NT2/D1 (cell line): ENCODE data around the gene ABCA1.
"Not testable (repeated sequence)": the region's sequence is repeated elsewhere in the genome, so short reads cannot be mapped to it uniquely, and the experiment has no call there.

Source experiments
- DNase-seq: peaks from one replicate; pipeline ENCODE4 v3.0.0-alpha.2; 2011; ENCODE audit warnings: low read depth, low spot score
- H3K27me3 ChIP-seq: 2 replicates; pipeline ENCODE4 v1.6.0; 2011; ENCODE audit warnings: mild to moderate bottlenecking; ENCODE audit not compliant: insufficient read length, insufficient read depth
- H3K36me3 ChIP-seq: 2 replicates; pipeline ENCODE4 v1.6.1; 2011; ENCODE audit warnings: mild to moderate bottlenecking, low read length, mixed read lengths; ENCODE audit not compliant: insufficient read depth, insufficient read length
- H3K4me1 ChIP-seq: 2 replicates; pipeline ENCODE4 v1.5.1; 2011; ENCODE audit not compliant: insufficient read depth, insufficient read length
- H3K4me3 ChIP-seq: 2 replicates; pipeline ENCODE4 v1.5.1; 2011; ENCODE audit warnings: low read depth; ENCODE audit not compliant: insufficient read length
- H3K9ac ChIP-seq: 2 replicates; pipeline ENCODE4 v1.6.0; 2011; ENCODE audit warnings: low read depth; ENCODE audit not compliant: insufficient read length
- H3K9me3 ChIP-seq: 2 replicates; pipeline ENCODE4 v1.5.1; 2011; ENCODE audit warnings: mild to moderate bottlenecking, low read length; ENCODE audit not compliant: insufficient read depth
- SUZ12 ChIP-seq: IDR thresholded peaks from 2 replicates; pipeline ENCODE4 v1.6.1; 2011; ENCODE audit not compliant: insufficient read length, insufficient read depth; ENCODE audit errors: extremely low read depth
- YY1 ChIP-seq: IDR thresholded peaks from 2 replicates; pipeline ENCODE4 v1.6.1; 2011; ENCODE audit not compliant: insufficient read length, insufficient read depth
- ZNF274 ChIP-seq: IDR thresholded peaks from 2 replicates; pipeline ENCODE4 v1.6.1; 2011; ENCODE audit warnings: mild to moderate bottlenecking, low read depth, low read length

Gene ABCA1

GRCh38 chr9:104855807-104856206 is 72.1 kb downstream of the ABCA1 start:
- H3K36me3 ChIP-seq = no peaks in the 10 kb centered on the region
- H3K4me3 ChIP-seq = no peak overlapping the region
- H3K4me1 ChIP-seq = peaks cover 2% of the 10 kb centered on the region
- no peak overlapping the region for H3K9ac ChIP-seq
- H3K27me3 ChIP-seq = no peaks in the 10 kb centered on the region
- DNase-seq = no peak
- H3K9me3 ChIP-seq = no peaks in the 10 kb centered on the region
- TF ChIP-seq SUZ12 (no peak), ZNF274 (no peak), YY1 (no peak)

GRCh38 chr9:104855258-104855657 is 72.7 kb downstream of the ABCA1 start:
- not testable (repeated sequence) for H3K4me1 ChIP-seq, H3K27me3 ChIP-seq, H3K36me3 ChIP-seq, H3K4me3 ChIP-seq, DNase-seq, H3K9ac ChIP-seq, H3K9me3 ChIP-seq

- Histone ChIP-seq H3K27me3 (no peaks in the 10 kb centered on the region), H3K9me3 (no peaks in the 10 kb centered on the region), H3K36me3 (no peaks in the 10 kb centered on the region), H3K4me1 (peaks cover 2% of the 10 kb centered on the region), H3K4me3 (no peak overlapping the region), H3K9ac (no peak overlapping the region)
- no peak for TF ChIP-seq SUZ12
- TF ChIP-seq YY1 = no peak
- no peak for DNase-seq
These were observed 73.3 kb downstream of the ABCA1 start for GRCh38 chr9:104854613-104855012.

GRCh38 chr9:104853683-104854082 is 74.3 kb downstream of the ABCA1 start:
- no peak overlapping the region for H3K4me3 ChIP-seq
- H3K27me3 ChIP-seq = no peaks in the 10 kb centered on the region
- no peaks in the 10 kb centered on the region for H3K9me3 ChIP-seq
- no peak for DNase-seq
- H3K9ac ChIP-seq = no peak overlapping the region
- no peak for TF ChIP-seq YY1
- TF ChIP-seq SUZ12 = no peak
- no peak for TF ChIP-seq ZNF274
- H3K4me1 ChIP-seq = peaks cover 2% of the 10 kb centered on the region
- no peaks in the 10 kb centered on the region for H3K36me3 ChIP-seq

- Histone ChIP-seq H3K36me3 (no peaks in the 10 kb centered on the region), H3K4me1 (peaks cover 2% of the 10 kb centered on the region), H3K4me3 (no peak overlapping the region), H3K9ac (no peak overlapping the region), H3K27me3 (no peaks in the 10 kb centered on the region), H3K9me3 (no peaks in the 10 kb centered on the region)
- no peak for DNase-seq
- TF ChIP-seq YY1 = no peak
- TF ChIP-seq ZNF274 = no peak
- no peak for TF ChIP-seq SUZ12
These were observed 74.8 kb downstream of the ABCA1 start for GRCh38 chr9:104853159-104853558.

GRCh38 chr9:104851546-104851920 is 76.4 kb downstream of the ABCA1 start:
- Histone ChIP-seq H3K4me1 (peaks cover 2% of the 10 kb centered on the region), H3K4me3 (no peak overlapping the region), H3K36me3 (no peaks in the 10 kb centered on the region), H3K9me3 (no peaks in the 10 kb centered on the region), H3K9ac (no peak overlapping the region), H3K27me3 (no peaks in the 10 kb centered on the region)
- no peak for DNase-seq
- no peak for TF ChIP-seq SUZ12
- no peak for TF ChIP-seq YY1
- TF ChIP-seq ZNF274 = no peak

- Histone ChIP-seq H3K27me3 (no peaks in the 10 kb centered on the region), H3K9ac (no peak overlapping the region), H3K9me3 (no peaks in the 10 kb centered on the region), H3K36me3 (no peaks in the 10 kb centered on the region), H3K4me1 (no peaks in the 10 kb centered on the region), H3K4me3 (no peak overlapping the region)
- TF ChIP-seq ZNF274 (no peak), YY1 (no peak), SUZ12 (no peak)
- no peak for DNase-seq
These were observed 77.0 kb downstream of the ABCA1 start for GRCh38 chr9:104850786-104851545.

- Histone ChIP-seq H3K27me3 (no peaks in the 10 kb centered on the region), H3K9me3 (no peaks in the 10 kb centered on the region), H3K4me1 (no peaks in the 10 kb centered on the region), H3K36me3 (no peaks in the 10 kb centered on the region), H3K4me3 (no peak overlapping the region), H3K9ac (no peak overlapping the region)
- no peak for DNase-seq
- no peak for TF ChIP-seq SUZ12
- no peak for TF ChIP-seq YY1
- TF ChIP-seq ZNF274 = no peak
These were observed 78.9 kb downstream of the ABCA1 start for GRCh38 chr9:104849023-104849422.
